Duodenal mucosa (tissue), 2 donors: ENCODE measurements around the gene SCG5.
"Not testable (repeated sequence)": the region's sequence is repeated elsewhere in the genome, so short reads cannot be mapped to it uniquely, and the experiment has no call there.

ENCODE experiments used
- H3K27ac ChIP-seq: one replicate; pipeline ENCODE4 v1.7.0; 2013; ENCODE audit warnings: low read depth, low read length
- H3K27me3 ChIP-seq, 2 donors: one replicate each; pipeline ENCODE4 v1.7.0; 2013; ENCODE audit warnings: low read length in 2 of 2, control low read depth in 1 of 2; ENCODE audit not compliant: insufficient read depth in 2 of 2, control insufficient read depth in 1 of 2
- H3K36me3 ChIP-seq, 2 donors: one replicate each; pipeline ENCODE4 v1.7.0; 2013; ENCODE audit warnings: low read length in 2 of 2, control low read depth in 1 of 2; ENCODE audit not compliant: insufficient read depth in 2 of 2, control insufficient read depth in 1 of 2
- H3K4me1 ChIP-seq, 2 donors: one replicate each; pipeline ENCODE4 v1.7.0; 2013; ENCODE audit warnings: low read length in 2 of 2, control low read depth in 1 of 2; ENCODE audit not compliant: insufficient read depth in 2 of 2, control insufficient read depth in 1 of 2
- H3K4me3 ChIP-seq, 2 donors: one replicate each; pipeline ENCODE4 v1.7.0; 2013; ENCODE audit warnings: low read length in 2 of 2, low read depth in 1 of 2
- H3K9ac ChIP-seq, 2 donors: one replicate each; pipeline ENCODE4 v1.7.0; 2013; ENCODE audit warnings: low read length in 2 of 2, low read depth in 1 of 2
- H3K9me3 ChIP-seq, 2 donors: one replicate each; pipeline ENCODE4 v1.7.0; 2013; ENCODE audit warnings: low read length in 2 of 2, control low read depth in 1 of 2; ENCODE audit not compliant: control insufficient read depth in 1 of 2

SCG5 gene

GRCh38 chr15:32641517-32642059 lies at the start of gene SCG5:
SCG5 (plus strand) TSS chr15:32641710; CDS start chr15:32643593, 1,883 bp downstream.
- Histone ChIP-seq H3K9ac (no peak within 1 kb of the TSS), H3K4me3 (peak within 1 kb of the TSS; percentile 48), H3K27me3 (no peaks in the 10 kb centered on the region), H3K27ac (no peak within 1 kb of the TSS), H3K36me3 (peaks cover 0 to 10% of the 10 kb centered on the region in 2 donors), H3K9me3 (no peaks in the 10 kb centered on the region), H3K4me1 (no peaks in the 10 kb centered on the region)

GRCh38 chr15:32593151-32593550 lies 48.4 kb upstream of the SCG5 start, which contains the start of gene GOLGA8N:
GOLGA8N (plus strand) TSS chr15:32593456.
- H3K4me1 ChIP-seq, H3K4me3 ChIP-seq, H3K27me3 ChIP-seq, H3K9ac ChIP-seq, H3K27ac ChIP-seq, H3K9me3 ChIP-seq, H3K36me3 ChIP-seq: not testable (repeated sequence)

GRCh38 chr15:32609518-32609917 lies 32.0 kb upstream of the SCG5 start:
- H3K4me3 ChIP-seq, H3K27ac ChIP-seq: not testable (repeated sequence)

GRCh38 chr15:32610719-32611118 lies 30.8 kb upstream of the SCG5 start:
- H3K9me3 ChIP-seq, H3K4me3 ChIP-seq, H3K27ac ChIP-seq, H3K36me3 ChIP-seq, H3K9ac ChIP-seq, H3K27me3 ChIP-seq, H3K4me1 ChIP-seq: not testable (repeated sequence)

More at GRCh38 chr15:32609518-32609917, 32.0 kb upstream of the SCG5 start:
- H3K4me1 ChIP-seq, H3K9ac ChIP-seq, H3K27me3 ChIP-seq, H3K9me3 ChIP-seq, H3K36me3 ChIP-seq: not testable (repeated sequence)

- peak overlapping the region; percentile 39 to 69 for H3K9ac ChIP-seq
- H3K27me3 ChIP-seq = not testable (repeated sequence)
These were observed 26.8 kb upstream of the SCG5 start for GRCh38 chr15:32614712-32615050.

GRCh38 chr15:32615051-32615870 lies 26.2 kb upstream of the SCG5 start, which contains the start of gene ARHGAP11A:
ARHGAP11A (plus strand) TSS chr15:32615504; CDS start chr15:32616212, 708 bp downstream.
- H3K4me3 ChIP-seq = peak within 1 kb of the TSS; percentile 65 to 81
- not testable (repeated sequence) for H3K9me3 ChIP-seq, H3K4me1 ChIP-seq, H3K36me3 ChIP-seq, H3K27me3 ChIP-seq
- peak within 1 kb of the TSS; percentile 62 for H3K27ac ChIP-seq
- peak within 1 kb of the TSS; percentile 43 to 69 for H3K9ac ChIP-seq

More at GRCh38 chr15:32614712-32615050, 26.8 kb upstream of the SCG5 start:
- not testable (repeated sequence) for H3K9me3 ChIP-seq, H3K4me1 ChIP-seq, H3K36me3 ChIP-seq
- Histone ChIP-seq H3K4me3 (peak overlapping the region; percentile 65 to 81), H3K27ac (peak overlapping the region; percentile 62)

- peak overlapping the region; percentile 38 to 43 for H3K9ac ChIP-seq
- H3K27ac ChIP-seq = not testable (repeated sequence)
These were observed 25.6 kb upstream of the SCG5 start for GRCh38 chr15:32615871-32616426.

GRCh38 chr15:32636410-32636809 lies 5.1 kb upstream of the SCG5 start:
- H3K36me3 ChIP-seq = peaks cover 0 to 27% of the 10 kb centered on the region in 2 donors
- H3K9me3 ChIP-seq = no peaks in the 10 kb centered on the region
- no peak overlapping the region for H3K9ac ChIP-seq
- H3K27ac ChIP-seq = no peak overlapping the region
- H3K4me1 ChIP-seq = no peaks in the 10 kb centered on the region
- H3K4me3 ChIP-seq = no peak overlapping the region
- H3K27me3 ChIP-seq = no peaks in the 10 kb centered on the region

More at GRCh38 chr15:32615871-32616426, 25.6 kb upstream of the SCG5 start:
- H3K4me1 ChIP-seq, H3K9me3 ChIP-seq, H3K36me3 ChIP-seq, H3K27me3 ChIP-seq: not testable (repeated sequence)
- peak overlapping the region; percentile 65 to 81 for H3K4me3 ChIP-seq

- Histone ChIP-seq H3K27me3 (no peaks in the 10 kb centered on the region), H3K36me3 (peaks cover 0 to 27% of the 10 kb centered on the region in 2 donors), H3K9me3 (no peaks in the 10 kb centered on the region), H3K27ac (no peak overlapping the region), H3K9ac (no peak overlapping the region), H3K4me3 (no peak overlapping the region), H3K4me1 (no peaks in the 10 kb centered on the region)
These were observed 4.5 kb upstream of the SCG5 start for GRCh38 chr15:32636908-32637567.

- no peak overlapping the region for H3K27ac ChIP-seq
- H3K4me3 ChIP-seq = no peak overlapping the region
- no peaks in the 10 kb centered on the region for H3K4me1 ChIP-seq
- no peaks in the 10 kb centered on the region for H3K27me3 ChIP-seq
- no peak overlapping the region for H3K9ac ChIP-seq
- no peaks in the 10 kb centered on the region for H3K9me3 ChIP-seq
- peaks cover 0 to 27% of the 10 kb centered on the region in 2 donors for H3K36me3 ChIP-seq
These were observed 3.8 kb upstream of the SCG5 start for GRCh38 chr15:32637704-32638103.
